NCI-H748 (cell line): ENCODE measurements around the gene CDIPT.

Source experiments
- DNase-seq: peaks from one replicate; lab custom pipeline; 2025; ENCODE audit not compliant: unreplicated experiment; lab: John Stamatoyannopoulos, UW

Gene CDIPT

DNA sequence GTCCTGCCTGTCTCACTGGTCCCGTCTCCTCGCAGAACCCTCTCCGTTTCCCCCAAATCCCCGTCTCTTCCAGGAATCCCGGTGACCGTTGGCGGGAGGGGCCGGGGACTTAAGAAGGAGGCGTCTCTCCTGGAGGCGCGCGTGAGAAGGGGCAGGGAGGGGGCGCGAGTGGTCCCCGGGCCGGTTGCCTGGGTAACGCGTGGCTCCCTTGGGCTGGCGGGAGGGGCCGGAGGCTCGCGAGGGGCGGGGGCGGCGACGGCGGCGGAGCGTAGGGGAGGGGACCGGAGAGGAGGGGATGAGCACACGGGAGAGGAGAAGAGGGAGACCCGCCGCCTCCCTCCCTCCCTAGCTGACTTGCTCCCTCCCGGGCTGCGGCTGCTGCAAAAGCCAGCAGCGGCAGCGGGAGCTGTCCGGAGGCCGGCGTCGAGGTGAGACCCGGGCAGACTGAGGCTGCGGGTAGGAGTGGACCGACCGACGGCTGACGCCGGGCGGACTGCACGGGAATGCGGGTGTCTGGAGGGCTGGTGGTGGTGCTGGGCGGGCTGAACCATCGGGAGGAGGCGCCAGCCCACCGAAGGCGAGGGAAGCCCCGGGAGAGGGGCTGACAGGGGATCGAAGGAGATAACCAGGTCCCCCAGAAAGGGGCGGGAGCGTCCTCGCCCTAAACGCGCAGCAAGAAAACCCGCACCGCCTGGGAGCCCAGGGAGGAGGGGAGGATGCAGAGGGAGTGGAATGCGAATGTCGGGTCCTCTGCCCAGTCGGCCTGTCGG is 50.9 kb downstream of the CDIPT start, which contains the start of gene PRRT2:
Gene PRRT2 (plus strand): TSS at position 298 of the 770 bp plus-strand sequence. CDS start 862 bp downstream, outside the sequence.
- peak; percentile 78 for DNase-seq

- DNase-seq, result peak; percentile 92
These were observed 51.7 kb downstream of the CDIPT start for GRCh38 chr16:29811170-29811895.

- DNase-seq, result no peak
These were observed 52.3 kb downstream of the CDIPT start for GRCh38 chr16:29810699-29811169.

- peak; percentile 16 for DNase-seq
These were observed 53.0 kb downstream of the CDIPT start for GRCh38 chr16:29809850-29810698.

DNA sequence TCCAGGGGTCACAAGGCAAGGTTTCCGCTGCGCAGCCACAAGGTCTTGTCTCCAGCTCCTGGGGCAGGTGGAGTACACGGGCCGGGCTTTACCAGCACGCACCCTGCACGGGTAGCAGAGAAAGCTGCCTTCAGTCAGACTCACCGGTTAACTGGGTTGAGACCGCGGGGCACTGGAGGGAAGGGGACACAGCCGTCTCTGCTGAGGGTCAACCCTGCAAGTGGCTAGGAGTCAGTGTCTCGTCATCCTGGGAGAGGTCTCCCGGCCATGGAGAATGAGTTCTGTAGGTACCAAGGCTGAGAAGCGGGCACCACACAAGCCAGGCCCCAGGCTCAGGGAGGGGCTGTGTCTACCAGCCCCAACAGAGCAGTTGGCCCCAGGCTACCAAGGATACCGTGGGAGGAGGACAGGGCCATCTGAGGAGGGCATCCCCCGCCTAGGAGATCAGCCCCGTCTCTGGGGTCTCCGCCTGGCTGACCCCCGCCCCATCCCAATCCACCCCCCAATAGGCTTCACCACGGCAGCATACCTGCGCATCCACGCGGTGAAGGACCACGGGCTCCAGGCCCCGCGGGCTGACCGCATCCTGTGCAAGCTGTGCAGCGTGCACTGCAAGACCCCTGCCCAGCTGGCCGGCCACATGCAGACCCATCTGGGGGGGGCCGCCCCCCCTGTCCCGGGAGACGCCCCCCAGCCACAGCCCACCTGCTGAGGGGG is 53.8 kb downstream of the CDIPT start:
- DNase-seq, result no peak
